ENCODE results near the gene P4HB.

Gene P4HB

DNA sequence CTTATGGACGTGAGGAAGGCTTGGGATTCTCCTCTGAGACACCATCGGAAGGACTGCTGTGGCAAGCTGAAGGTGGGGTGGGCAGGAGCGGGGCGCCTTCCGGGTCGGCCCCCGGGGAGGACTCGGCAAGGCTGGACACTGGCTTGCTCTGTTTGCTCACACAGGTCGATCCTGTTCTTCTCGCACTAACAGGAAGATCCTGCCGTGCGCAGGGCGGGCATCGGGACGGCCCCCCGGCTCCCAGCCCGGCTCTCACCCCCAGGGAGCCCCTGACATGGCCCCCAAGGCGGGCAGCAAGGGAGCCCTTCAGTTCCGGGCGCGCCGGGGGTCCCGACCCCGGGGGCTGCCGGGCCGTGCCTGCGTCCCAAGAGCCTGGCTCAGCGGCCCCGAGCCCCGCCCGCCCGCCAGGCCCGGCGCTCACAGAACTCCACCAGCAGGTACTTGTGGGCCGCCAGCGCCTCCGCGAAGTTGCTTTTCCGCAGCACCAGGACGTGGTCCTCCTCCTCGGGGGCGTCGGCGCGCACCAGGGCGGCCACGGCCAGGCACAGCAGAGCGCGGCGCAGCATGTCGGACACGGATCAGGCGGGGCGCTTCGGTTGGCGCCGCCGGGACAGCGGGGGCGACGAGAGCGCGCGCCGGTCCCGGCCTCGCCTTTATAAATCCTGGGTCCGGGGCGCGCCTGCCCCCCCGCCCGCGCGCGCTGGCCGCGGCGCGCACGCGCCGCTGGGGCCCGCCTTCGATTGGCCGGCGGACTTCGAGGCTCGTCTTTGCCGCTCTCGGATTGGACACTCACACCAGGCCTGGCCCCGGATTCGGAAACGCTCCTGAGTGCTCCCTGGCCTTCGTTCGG is at the start of gene P4HB:
Gene P4HB, minus strand, starts transcription at position 630 of the 850 bp plus-strand sequence. Its CDS starts 64 bp downstream, at position 566.
- DNase-seq (ENCODE audit: low spot score) = no peak

DNA sequence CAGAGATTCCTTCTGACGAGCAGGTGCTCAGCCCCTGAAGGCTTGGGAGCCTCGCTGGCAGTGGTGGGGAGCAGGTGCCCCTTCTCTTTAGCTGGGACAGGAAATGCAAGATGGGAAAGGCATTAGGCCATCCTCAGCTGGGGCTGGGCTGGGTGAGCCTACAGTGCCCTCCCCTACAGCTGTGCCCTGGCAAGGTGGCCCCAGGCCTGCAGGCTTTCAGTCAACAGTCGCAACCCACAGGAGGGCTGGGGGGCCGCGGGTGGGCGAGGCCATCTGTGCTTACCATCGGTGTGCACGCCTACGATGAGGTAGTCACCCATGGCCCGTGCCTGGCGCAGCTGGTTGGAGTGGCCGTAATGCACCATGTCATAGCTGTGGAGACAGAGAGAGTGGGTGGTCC is 48.9 kb upstream of the P4HB start:
- DNase-seq (ENCODE audit: low spot score) = no peak

DNA sequence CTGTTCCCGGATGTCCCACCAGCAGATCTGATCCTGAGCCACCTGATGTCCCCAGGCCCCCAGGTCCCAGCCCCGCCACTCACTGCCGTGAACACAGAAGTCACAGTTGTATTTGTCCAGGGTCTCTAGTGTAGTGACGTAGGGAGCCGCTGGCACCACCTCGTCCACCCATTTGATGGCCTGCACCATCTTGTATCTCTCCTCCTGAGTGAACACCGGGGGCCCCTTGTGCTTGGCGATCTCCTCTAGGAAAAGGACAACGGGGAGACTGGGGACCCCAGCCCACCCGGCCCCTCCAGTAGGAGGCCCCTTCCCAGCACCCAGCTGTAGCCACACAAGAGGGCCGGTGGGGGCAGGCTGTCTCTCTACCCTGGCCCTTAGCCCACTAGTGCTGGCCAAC is 48.5 kb upstream of the P4HB start:
- DNase-seq (ENCODE audit: low spot score) = no peak

DNA sequence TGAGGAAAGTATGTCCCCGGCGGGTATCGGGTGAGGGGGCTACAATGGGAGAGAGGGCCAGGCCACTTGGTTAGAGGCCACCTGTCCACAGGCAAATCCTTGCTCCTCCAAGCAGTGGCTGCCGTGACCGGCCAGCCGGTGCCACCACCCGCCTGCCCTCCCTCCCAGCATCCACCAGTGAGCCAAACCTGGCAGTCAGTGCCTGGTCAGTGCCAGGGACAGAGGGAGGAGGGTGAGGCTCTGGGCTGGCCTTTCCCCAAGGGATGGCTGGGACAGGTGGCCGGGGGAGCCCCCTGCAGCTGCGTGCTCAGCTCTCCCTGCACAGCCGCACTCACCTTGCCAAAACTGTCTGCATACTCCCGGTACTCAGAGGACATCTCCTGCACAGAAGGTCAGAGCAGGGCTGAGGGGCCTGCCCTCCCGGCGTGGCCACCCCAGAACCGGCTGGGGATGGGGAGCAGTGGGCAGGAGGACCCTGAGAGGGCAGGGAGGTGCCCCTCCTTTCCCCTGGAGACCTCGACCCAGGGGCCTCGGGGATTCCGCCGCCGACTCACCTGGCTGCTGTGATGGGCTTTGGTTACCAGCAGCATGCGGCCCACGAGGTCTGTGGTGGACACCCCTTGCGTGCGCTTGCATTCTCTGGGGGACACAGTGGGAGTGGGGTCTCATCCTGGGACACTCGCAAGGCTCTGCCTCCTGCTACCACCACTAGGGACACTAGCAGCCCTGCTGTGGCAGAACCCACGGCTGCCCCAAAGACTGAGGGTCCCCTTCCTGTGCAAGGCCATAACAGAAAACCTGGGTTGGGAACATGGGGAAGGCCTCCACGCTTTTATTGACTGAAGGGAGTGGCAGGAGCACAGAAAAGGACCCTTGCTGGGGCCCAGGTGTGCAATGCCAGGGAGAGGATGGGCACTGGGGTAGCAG is 47.1 kb upstream of the P4HB start:
- no peak for DNase-seq (ENCODE audit: low spot score)

DNA sequence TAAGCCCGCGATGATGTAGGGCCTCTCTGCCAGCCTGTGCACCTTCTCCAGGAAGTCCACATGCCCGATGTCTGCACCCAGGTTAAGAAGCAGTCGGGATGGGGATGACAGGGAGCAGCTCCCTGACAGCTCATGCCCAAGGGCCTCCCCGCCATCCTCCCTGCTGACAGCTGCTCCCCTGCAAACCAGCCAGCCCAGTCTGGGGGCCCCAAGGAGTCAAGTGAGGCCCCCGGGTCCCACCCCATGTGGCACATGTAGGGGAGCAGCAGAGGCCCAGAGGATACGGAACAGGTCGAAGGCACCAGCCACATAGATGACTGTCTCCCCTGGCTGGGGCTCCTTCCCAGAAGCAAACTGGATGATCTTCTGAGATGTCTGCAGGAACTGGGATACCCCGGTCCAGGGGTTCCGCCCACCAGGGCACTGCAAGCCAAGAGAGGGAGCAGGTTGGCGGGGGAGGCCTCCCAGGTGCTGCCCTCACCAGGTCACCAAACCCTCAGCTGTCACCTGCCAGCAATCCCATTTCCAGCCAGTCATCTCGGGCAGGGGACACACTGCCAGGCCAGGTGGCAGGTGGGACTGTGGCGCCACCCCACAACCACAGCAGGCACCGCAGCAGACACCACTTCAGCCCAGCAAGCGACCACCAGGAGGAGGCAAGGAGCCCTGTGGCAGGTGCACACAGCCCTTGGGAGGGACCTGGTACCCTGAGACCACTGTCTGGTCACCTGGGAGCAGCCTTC is 46.3 kb upstream of the P4HB start:
- no peak for DNase-seq (ENCODE audit: low spot score)

DNA sequence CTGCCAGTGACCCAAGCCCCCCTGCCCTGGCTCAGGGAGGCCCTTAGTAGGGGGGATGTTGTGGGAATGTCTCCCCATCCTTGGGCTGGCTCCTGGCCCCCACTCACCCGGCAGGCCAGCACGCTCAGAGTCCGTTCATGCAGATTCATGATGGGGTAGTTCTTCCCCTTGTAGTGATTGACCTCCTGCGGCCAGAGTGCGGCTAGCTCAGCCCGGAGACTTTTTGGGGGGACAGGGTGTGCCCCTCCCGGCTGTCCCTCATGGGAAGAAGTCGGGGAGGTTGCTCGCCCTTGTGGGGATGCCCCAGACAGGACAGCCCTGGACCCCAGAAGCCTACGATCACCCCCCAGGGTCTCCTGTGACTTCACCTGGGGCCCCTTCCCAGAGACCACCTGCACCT is 45.7 kb upstream of the P4HB start:
- no peak for DNase-seq (ENCODE audit: low spot score)

DNA sequence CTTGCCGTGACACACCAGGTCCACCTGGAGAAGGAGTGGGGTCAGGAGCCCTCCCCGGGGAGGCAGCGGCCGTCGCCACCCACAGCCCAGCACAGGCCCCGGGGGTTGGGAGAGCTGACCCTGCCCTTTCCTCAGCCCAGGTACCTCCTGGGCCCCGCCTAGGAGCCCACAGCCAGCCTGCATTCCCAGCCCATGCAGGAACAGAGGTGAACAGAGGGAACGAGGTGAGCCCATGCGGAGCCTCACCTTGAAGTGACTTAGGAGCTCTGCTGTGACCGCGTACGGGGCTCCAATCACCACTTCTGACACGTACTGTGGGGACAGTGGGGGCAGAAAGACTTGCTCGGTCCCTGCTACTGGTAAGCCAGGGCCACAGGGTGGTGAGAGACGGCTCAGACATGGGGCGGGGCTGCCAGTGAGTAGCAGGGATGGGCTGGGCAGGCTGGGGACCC is 45.1 kb upstream of the P4HB start:
- no peak for DNase-seq (ENCODE audit: low spot score)

DNA sequence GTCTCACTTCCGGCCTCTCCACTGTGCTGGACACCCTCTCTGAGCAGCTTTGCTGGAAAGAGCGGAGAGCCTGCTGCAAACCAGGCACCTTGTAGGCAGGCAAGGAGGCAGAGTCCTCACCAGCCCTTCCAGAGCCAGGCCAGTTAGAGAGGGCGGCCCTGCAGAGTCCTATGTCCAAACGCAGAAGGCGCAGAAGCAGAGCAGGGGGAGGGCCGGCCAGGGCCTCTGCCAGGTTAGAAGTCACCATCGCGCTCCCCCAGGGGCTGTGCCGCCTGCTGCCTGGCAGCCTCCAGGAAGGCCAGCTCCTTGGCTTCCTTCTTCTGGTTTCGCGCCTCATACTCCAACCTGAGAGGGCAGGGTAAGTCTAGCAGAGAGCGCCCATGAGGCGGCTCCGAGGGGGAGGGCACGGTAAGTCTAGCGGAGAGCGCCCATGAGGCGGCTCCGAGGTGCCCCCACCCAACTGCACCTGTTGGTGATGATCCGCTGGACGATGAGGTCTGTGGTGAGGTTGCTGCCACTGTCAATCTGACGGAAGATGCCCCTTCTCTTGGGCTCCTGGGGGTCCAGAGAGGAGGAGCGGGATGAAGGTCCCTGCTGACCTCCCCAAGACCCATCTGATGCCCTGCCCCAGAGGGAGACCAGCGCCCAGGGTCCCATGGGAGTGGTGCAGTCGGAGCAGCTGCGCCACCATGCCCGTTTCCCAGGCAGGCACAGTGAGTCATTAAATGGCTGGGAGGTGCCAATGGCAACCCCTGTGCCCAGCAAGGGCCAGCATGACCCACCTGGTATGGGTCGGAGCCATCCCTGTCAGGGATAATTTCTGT is 44.5 kb upstream of the P4HB start:
- no peak for DNase-seq (ENCODE audit: low spot score)

DNA sequence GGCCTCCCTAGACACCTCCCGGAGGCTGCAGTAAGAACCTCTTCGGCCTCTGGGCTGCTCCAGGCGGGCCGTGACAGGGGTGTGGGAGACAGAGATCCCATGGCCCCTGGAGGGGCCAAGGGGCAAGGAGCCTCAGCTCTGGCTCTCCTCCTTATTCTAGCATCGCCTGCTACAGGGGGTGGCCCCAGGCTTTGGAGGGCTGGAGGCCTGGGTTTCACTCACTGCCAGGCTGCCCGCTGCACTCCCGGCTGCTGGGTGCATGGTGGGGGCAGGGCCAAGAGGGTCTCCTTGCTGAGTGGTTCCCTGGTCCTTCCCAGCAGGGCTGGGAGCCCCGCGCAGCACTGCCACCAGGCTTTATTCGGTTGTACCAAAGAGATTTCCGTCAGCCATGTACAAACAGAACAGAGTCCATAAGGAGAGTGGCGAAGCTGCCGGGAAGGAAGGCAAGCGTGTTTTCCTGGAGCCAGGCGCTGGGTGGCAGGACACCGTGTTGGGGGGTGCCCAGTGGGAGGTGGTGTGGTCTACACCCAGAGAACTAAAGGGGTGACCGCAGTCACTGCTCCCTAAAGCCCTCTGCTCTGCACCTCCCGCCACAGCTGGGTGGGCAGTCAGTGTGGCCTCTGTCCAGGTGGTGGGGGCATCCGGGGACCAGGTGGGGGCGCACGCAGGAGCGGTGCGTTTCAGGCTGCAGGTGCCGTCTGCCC is 43.7 kb upstream of the P4HB start:
- no peak for DNase-seq (ENCODE audit: low spot score)

DNA sequence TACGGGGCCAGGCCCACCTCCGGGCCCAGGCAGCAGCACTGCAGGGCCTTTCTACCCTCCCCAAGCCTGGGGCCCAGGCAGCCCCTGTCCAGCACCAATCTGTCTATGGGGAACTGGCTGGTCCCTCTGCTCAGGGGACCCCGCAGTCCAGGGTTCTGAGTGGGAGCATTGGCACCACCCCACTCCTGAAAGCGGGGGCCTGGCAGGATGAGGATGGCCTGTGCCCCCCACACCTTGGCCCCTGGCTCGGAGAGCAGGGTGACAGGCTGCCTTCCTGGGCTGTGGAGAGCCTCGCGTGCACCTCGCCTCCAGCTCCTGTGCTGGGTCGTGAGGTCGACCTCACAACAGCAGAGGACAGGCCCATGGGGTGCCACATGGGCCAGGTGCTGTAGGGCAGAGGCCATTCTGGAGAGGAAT is 43.1 kb upstream of the P4HB start:
- DNase-seq (ENCODE audit: low spot score) = no peak

DNA sequence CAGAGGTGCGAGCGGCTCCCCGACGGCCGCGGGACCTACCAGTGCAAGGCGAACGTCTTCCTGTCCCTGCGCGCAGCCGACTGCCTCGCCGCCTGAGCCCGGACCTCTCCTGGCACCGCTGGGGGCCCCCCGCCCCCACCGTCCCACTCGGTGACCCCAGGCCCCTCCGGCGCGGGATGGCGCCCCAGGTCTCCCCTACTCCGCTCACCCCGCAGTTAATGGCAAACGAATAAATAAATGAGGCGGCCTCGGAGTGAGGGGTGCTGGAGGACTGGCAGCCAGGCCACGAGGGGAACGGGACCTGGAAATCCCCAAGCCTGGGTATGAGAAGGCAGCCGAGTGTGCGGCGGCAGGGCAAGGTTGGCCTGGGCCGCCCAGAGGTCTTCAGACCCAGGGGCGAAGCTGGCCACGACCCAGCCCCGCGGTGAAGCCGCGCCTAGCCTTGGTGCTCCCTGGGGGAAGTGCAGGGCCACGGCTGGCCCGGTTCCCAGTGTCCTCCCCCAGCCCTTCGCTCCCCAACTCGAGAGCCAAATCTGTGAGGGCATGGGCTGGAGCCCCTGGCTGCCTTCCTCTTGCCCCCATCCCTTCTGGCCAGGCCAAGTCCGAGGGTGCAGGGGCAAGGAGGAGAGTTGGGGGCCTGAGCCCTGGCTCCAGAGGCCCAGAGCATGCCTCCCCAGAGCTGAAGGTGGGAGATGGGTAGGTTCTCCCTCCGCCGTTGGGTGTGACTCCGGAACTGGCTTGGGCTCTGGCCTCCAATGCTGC is 42.5 kb upstream of the P4HB start:
- no peak for DNase-seq (ENCODE audit: low spot score)

DNA sequence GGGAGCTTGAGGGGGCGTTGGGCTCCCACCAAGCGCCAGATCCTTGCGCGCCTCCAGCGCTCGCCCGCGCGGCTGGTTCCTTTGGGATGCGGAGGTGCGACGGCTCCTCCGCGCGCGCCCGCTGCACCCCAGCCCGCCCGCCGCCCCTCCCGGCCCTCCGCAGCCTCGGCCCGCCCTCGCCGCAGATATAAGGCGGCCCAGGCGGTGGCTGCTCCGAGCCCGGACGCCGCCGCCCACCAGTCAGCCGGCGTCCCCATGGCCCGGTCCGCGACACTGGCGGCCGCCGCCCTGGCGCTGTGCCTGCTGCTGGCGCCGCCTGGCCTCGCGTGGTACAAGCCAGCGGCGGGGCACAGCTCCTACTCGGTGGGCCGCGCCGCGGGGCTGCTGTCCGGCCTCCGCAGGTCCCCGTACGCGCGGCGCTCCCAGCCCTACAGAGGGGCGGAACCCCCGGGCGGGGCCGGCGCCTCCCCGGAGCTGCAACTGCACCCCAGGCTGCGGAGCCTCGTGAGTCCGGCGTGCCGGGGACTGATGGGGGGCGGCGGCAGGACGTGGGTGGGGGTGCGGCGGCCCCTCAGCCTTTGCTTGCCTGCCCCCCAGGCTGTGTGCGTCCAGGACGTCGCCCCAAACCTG is 41.8 kb upstream of the P4HB start, which contains the start of gene NPB:
Gene NPB, plus strand, starts transcription at position 216 of the 630 bp plus-strand sequence. Its CDS starts 40 bp downstream, at position 256.
- no peak for DNase-seq (ENCODE audit: low spot score)

DNA sequence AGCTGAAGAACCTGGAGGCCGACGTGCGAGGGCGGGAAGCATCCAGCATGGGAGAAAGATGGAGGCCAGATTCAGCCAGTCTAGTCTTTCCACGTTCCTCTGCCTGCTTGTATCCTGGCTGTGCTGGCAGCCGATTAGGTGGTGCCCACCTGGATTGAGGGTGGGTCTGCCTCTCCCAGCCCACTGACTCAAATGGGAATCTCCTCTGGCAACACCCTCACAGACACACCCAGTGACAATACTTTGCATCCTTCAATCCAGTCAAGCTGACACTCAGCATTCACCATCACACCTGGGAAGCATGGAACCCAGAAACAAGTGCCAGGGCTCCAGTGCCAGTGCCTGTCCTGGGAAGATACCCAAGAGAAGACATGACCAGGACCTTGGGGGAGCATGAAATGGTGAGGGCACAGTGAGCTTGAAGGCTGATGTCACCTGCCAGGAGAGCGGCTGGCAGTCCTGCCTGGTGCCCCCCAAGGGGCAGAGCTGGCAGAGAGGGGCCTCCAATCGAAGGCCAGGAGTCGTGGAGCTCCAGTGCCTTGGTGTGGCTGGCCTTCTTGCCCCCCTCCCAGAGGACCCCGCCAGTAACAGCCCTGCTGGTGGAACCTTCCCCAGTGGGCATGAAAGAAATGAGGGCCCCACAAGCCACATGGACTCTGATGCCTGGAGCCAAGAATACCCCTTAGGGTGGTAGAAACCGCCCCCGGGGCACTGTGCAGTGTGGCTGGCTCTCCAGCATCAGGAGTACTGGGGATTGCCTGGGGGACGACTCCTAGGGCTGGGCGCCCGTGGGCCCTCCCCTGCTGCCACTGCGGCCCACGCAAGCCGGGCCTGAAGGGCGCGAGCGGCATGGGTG is 41.1 kb upstream of the P4HB start:
- DNase-seq (ENCODE audit: low spot score) = no peak

DNA sequence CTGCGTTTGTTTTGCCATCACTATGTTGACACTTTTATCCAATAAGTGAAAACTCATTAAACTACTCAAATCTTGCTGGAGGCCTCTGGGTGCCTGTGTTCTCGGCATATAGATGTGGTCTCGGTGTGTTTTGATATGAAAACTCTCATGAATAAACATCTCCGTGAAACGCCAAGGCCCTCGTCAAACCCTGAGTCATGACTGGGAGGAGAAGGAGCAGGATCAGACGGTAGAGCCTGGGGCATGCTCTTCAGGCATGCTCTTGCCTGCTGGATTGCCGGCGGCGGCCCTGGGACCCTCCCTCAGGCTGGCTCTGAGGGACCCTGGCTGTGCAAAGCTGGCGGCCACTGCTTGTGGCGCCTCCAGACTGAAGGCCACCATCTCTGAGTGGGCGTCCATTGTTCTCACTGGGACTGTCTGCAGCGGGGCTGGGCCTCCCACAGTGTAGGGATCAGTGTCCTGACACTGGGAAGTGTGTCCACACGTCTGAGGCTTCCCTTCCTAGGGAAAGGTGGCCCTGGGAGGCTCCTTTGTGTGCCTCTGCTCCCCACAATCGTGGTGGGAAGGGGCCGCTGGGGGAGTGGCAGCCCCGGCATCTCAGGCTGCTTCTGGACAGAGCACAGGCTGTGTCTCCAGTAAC is 40.0 kb upstream of the P4HB start:
- no peak for DNase-seq (ENCODE audit: low spot score)

DNA sequence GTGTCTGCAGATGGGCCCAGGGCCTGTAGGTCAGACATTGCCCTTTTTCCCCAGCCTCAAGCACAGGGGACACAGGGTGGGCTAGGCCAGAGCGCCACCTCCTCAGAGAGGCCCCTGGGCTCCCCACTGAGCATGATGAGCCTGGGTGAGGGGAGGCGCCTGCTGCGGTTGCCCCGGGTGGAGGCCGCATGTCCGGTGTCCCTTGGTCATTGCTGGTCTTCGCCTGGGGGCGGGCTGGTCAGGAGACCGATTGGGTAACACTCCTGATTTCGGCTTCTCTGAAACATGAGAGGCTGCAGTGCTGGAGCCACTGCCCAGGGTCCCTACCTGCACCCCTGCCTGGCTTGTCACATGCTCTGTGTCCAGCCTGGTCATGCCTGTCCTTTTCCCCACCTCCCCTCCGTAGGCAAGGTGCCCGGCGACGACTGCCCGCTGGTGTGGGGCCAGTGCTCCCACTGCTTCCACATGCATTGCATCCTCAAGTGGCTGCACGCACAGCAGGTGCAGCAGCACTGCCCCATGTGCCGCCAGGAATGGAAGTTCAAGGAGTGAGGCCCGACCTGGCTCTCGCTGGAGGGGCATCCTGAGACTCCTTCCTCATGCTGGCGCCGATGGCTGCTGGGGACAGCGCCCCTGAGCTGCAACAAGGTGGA is 39.3 kb upstream of the P4HB start:
- no peak for DNase-seq (ENCODE audit: low spot score)

DNA sequence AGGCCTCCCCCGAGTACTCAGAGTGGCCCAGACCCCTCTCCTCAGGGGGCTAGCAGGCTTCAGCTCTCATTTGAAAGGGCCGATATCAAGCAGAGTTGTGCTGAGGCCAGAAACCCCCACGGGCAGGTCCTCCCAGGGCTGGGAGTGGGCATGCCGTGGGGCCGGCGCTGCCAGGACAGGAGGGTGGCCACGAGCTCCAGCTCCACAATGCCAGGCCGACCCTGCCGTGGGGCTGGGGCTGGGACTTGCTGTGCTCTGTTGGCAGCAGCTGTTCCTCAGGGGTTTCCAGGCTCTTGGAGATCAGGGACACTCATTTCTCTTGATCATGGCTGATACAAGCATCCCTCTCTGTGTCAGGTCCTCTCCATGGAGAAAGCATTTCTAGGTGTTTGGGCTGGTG is 38.5 kb upstream of the P4HB start:
- DNase-seq (ENCODE audit: low spot score) = no peak

Data from CD4-positive, alpha-beta T cell treated with Interleukin-2 at 100 ng/mL for 4 hours (primary cell).